Fibroblast of the aortic adventitia (primary cell): ENCODE results near the gene DOCK9. TPM values are rescaled to one million over a fixed set of nuclear protein-coding genes. Genes with fewer than 3 reads are reported as not detected.

ENCODE experiments used
- DNase-seq: peaks from one replicate; pipeline ENCODE4 v3.0.0-alpha.2; 2010; ENCODE audit warnings: low read depth
- H3K4me3 ChIP-seq: 2 replicates; pipeline ENCODE4 v1.5.1; 2011; ENCODE audit warnings: low read depth, mild to moderate bottlenecking, control low read depth, low read length, moderate library complexity
- CTCF ChIP-seq: IDR thresholded peaks from 2 replicates; pipeline ENCODE4 v1.5.1; 2011; ENCODE audit warnings: mild to moderate bottlenecking, low read length, control low read depth, inconsistent platforms; ENCODE audit not compliant: insufficient read depth
- total RNA-seq: library from RNA; depleted of rRNA; stranded (reverse); fragments of >200 nt; gene quantifications from 2 replicates; pipeline ENCODE4 v1.2.3, GENCODE V29; 2012; ENCODE audit warnings: low replicate concordance

The DOCK9 gene
- total RNA-seq, 1 donor: 28.1 TPM

GRCh38 chr13:98781905-98782304, 196.0 kb downstream of the DOCK9 start:
- H3K4me3 ChIP-seq: no peak overlapping the region
- TF ChIP-seq CTCF: no peak
- DNase-seq: no peak

- DNase-seq: no peak
- TF ChIP-seq CTCF: no peak
- H3K4me3 ChIP-seq: no peak overlapping the region
Measured at GRCh38 chr13:98781470-98781869, 196.4 kb downstream of the DOCK9 start.

- no peak overlapping the region for H3K4me3 ChIP-seq
- no peak for DNase-seq
- no peak for TF ChIP-seq CTCF
Measured at GRCh38 chr13:98781045-98781444, 196.8 kb downstream of the DOCK9 start.

GRCh38 chr13:98780451-98780850, 197.4 kb downstream of the DOCK9 start:
- TF ChIP-seq CTCF: no peak
- no peak for DNase-seq
- no peak overlapping the region for H3K4me3 ChIP-seq

GRCh38 chr13:98779695-98780094, 198.2 kb downstream of the DOCK9 start:
- no peak for TF ChIP-seq CTCF
- no peak overlapping the region for H3K4me3 ChIP-seq
- no peak for DNase-seq

GRCh38 chr13:98778749-98779148, 199.1 kb downstream of the DOCK9 start:
- H3K4me3 ChIP-seq: no peak overlapping the region
- DNase-seq: no peak
- TF ChIP-seq CTCF: no peak

- no peak for TF ChIP-seq CTCF
- DNase-seq: no peak
- H3K4me3 ChIP-seq: no peak overlapping the region
Measured at GRCh38 chr13:98776644-98777043, 201.2 kb downstream of the DOCK9 start.
